ENCODE measurements around the gene GSPT1.
"Not testable (repeated sequence)": the region's sequence is repeated elsewhere in the genome, so short reads cannot be mapped to it uniquely, and the experiment has no call there.

GSPT1 gene

DNA sequence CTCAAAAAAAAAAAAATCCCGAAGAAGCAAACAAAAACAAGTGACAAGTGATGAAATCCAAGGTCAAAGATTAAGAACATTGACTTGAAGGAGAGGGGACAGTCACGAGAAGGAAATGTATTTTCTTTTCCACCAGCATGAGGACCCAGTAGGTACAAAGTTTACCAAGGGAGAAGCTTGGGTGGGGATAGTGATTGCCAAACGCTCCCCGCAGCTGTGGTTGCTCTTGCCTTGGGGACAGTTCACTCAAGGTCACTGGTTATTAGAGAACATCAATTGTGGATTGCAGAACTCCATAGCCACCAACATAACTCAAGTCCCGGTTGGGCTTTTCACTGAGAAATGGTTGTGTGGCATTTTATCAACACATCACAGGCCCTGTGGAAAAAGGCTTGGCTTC, 91.4 kb downstream of the GSPT1 start:
- no peak overlapping the region for H3K4me3 ChIP-seq (ENCODE audit: low read depth in 1 of 2, low read length in 2 of 2)
- H3K9me3 ChIP-seq (ENCODE audit: control insufficient read depth in 1 of 2, low read length in 2 of 2), result no peaks in the 10 kb centered on the region
- H3K4me1 ChIP-seq (ENCODE audit: control insufficient read depth in 1 of 2, insufficient read depth in 2 of 2, low read length in 2 of 2), result peaks cover 0 to 7% of the 10 kb centered on the region in 2 donors
- no peaks in the 10 kb centered on the region for H3K27me3 ChIP-seq (ENCODE audit: low read depth, low read length)
- H3K27ac ChIP-seq (ENCODE audit: low read length), result no peak overlapping the region
- no peaks in the 10 kb centered on the region for H3K36me3 ChIP-seq (ENCODE audit: control insufficient read depth in 1 of 2, insufficient read depth in 2 of 2, low read length in 2 of 2)

DNA sequence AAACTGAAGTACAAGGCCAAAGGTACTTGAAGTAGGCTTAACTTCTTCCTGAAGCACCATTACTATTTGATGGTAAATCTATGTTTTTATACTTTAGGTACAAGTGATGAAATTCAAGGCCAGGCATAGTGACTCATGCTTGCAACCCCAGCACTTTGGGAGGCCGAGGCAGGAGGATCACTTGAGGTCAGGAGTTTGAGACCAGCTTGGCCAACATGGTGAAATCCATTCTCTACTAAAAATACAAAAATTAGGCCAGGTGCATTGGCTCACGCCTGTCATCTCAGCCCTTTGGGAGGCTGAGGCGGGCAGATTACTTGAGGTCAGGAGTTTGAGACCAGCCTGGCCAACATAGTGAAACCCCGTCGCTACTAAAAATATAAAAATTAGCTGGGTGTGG, 92.1 kb downstream of the GSPT1 start:
- not testable (repeated sequence) for H3K27ac ChIP-seq (ENCODE audit: low read length); H3K36me3 ChIP-seq (ENCODE audit: control insufficient read depth in 1 of 2, insufficient read depth in 2 of 2, low read length in 2 of 2); H3K4me3 ChIP-seq (ENCODE audit: low read depth in 1 of 2, low read length in 2 of 2); H3K27me3 ChIP-seq (ENCODE audit: low read depth, low read length); H3K4me1 ChIP-seq (ENCODE audit: control insufficient read depth in 1 of 2, insufficient read depth in 2 of 2, low read length in 2 of 2); H3K9me3 ChIP-seq (ENCODE audit: control insufficient read depth in 1 of 2, low read length in 2 of 2)

DNA sequence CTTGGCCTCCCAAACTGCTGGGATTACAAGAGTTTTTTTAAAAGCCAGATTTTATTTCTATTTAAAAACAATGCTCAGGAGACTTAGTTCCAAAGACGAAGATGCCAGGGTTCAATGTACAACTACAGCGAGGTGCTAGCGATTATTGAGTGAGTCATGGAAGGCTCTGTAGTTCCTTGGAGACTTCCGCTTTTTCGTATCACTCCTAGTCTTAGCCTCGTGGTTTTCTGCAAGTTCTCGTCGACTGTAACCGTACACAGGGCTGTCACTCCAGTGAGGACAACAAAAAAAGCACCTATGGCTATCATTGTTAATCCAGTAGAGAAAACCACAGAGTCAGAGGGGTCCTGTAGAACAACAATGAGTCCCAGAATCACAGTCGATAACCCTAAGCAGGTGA, 96.0 kb downstream of the GSPT1 start:
- Histone ChIP-seq H3K4me3 (ENCODE audit: low read depth in 1 of 2, low read length in 2 of 2) (no peak overlapping the region), H3K4me1 (ENCODE audit: control insufficient read depth in 1 of 2, insufficient read depth in 2 of 2, low read length in 2 of 2) (peaks cover 0 to 7% of the 10 kb centered on the region in 2 donors), H3K9me3 (ENCODE audit: control insufficient read depth in 1 of 2, low read length in 2 of 2) (no peaks in the 10 kb centered on the region), H3K27me3 (ENCODE audit: low read depth, low read length) (no peaks in the 10 kb centered on the region), H3K27ac (ENCODE audit: low read length) (no peak overlapping the region), H3K36me3 (ENCODE audit: control insufficient read depth in 1 of 2, insufficient read depth in 2 of 2, low read length in 2 of 2) (no peaks in the 10 kb centered on the region)

DNA sequence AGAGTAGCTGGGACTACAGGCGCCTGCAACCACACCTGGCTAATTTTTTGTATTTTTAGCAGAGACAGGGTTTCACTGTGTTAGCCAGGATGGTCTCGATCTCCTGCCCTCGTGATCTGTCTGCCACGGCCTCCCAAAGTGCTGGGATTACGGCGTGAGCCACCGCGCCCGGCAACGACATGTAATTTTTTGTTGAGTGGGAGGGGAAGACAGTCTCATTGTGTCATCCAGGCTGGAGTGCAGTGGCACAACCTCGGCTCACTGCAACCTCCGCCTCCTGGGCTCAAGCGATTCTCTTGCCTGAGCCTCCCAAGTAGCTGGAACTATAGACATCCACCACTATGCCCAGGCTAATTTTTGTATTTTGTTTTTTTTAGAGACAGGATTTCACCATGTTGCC, 96.8 kb downstream of the GSPT1 start:
- not testable (repeated sequence) for H3K4me1 ChIP-seq (ENCODE audit: control insufficient read depth in 1 of 2, insufficient read depth in 2 of 2, low read length in 2 of 2); H3K4me3 ChIP-seq (ENCODE audit: low read depth in 1 of 2, low read length in 2 of 2); H3K36me3 ChIP-seq (ENCODE audit: control insufficient read depth in 1 of 2, insufficient read depth in 2 of 2, low read length in 2 of 2)

More for the DNA sequence above, 96.8 kb downstream of the GSPT1 start:
- H3K9me3 ChIP-seq (ENCODE audit: control insufficient read depth in 1 of 2, low read length in 2 of 2); H3K27ac ChIP-seq (ENCODE audit: low read length); H3K27me3 ChIP-seq (ENCODE audit: low read depth, low read length): not testable (repeated sequence)
